ENCODE data around the gene EBF3.
A peak's percentile ranks its signal among the peaks of the same experiment; 100 is the strongest.

EBF3 gene

GRCh38 chr10:129951101-129951969 lies 12.7 kb downstream of the EBF3 start:
- no peak overlapping the region for H3K4me3 ChIP-seq (replicated peaks in 1 of 2; ENCODE audit: low read depth in 2 of 2, low read length in 2 of 2)
- no peak for TF ChIP-seq CTCF (IDR thresholded peaks at IDR 0.05; ENCODE audit: low read depth, low read length)
- DNase-seq (ENCODE audit: low read depth in 2 of 2) = peak; percentile 16 to 80

GRCh38 chr10:129950676-129951075 lies 13.4 kb downstream of the EBF3 start:
- H3K4me3 ChIP-seq (replicated peaks in 1 of 2; ENCODE audit: low read depth in 2 of 2, low read length in 2 of 2) = no peak overlapping the region
- peak; percentile 42 to 69 for DNase-seq (ENCODE audit: low read depth in 2 of 2)
- no peak for TF ChIP-seq CTCF (IDR thresholded peaks at IDR 0.05; ENCODE audit: low read depth, low read length)

- TF ChIP-seq CTCF (IDR thresholded peaks at IDR 0.05; ENCODE audit: low read depth, low read length) = no peak
- peak; percentile 81 to 91 for DNase-seq (ENCODE audit: low read depth in 2 of 2)
- peak overlapping the region in 1 of 2 donors; percentile 24 for H3K4me3 ChIP-seq (replicated peaks in 1 of 2; ENCODE audit: low read depth in 2 of 2, low read length in 2 of 2)
These were observed 14.2 kb downstream of the EBF3 start for GRCh38 chr10:129949891-129950291.

GRCh38 chr10:129949411-129949810 lies 14.7 kb downstream of the EBF3 start:
- no peak overlapping the region for H3K4me3 ChIP-seq (replicated peaks in 1 of 2; ENCODE audit: low read depth in 2 of 2, low read length in 2 of 2)
- peak; percentile 1 for TF ChIP-seq CTCF (IDR thresholded peaks at IDR 0.05; ENCODE audit: low read depth, low read length)
- no peak for DNase-seq (ENCODE audit: low read depth in 2 of 2)

GRCh38 chr10:129946859-129947258 lies 17.2 kb downstream of the EBF3 start:
- no peak for DNase-seq (ENCODE audit: low read depth in 2 of 2)
- no peak for TF ChIP-seq CTCF (IDR thresholded peaks at IDR 0.05; ENCODE audit: low read depth, low read length)
- H3K4me3 ChIP-seq (replicated peaks in 1 of 2; ENCODE audit: low read depth in 2 of 2, low read length in 2 of 2) = no peak overlapping the region

GRCh38 chr10:129945941-129946760 lies 17.9 kb downstream of the EBF3 start:
- DNase-seq (ENCODE audit: low read depth in 2 of 2) = peak; percentile 77 to 92
- no peak for TF ChIP-seq CTCF (IDR thresholded peaks at IDR 0.05; ENCODE audit: low read depth, low read length)
- H3K4me3 ChIP-seq (replicated peaks in 1 of 2; ENCODE audit: low read depth in 2 of 2, low read length in 2 of 2) = peak overlapping the region in 1 of 2 donors; percentile 25

Measured in cardiac fibroblast (primary cell).